Inflammatory macrophage treated with lipopolysaccharide for 1 hour (primary cell): Measurements from ENCODE around the gene CENPN.

Source experiments
- DNase-seq, 2 donors: peaks; one replicate each; pipeline ENCODE4 v3.0.0-alpha.2; 2020 to 2022

The CENPN gene

DNA sequence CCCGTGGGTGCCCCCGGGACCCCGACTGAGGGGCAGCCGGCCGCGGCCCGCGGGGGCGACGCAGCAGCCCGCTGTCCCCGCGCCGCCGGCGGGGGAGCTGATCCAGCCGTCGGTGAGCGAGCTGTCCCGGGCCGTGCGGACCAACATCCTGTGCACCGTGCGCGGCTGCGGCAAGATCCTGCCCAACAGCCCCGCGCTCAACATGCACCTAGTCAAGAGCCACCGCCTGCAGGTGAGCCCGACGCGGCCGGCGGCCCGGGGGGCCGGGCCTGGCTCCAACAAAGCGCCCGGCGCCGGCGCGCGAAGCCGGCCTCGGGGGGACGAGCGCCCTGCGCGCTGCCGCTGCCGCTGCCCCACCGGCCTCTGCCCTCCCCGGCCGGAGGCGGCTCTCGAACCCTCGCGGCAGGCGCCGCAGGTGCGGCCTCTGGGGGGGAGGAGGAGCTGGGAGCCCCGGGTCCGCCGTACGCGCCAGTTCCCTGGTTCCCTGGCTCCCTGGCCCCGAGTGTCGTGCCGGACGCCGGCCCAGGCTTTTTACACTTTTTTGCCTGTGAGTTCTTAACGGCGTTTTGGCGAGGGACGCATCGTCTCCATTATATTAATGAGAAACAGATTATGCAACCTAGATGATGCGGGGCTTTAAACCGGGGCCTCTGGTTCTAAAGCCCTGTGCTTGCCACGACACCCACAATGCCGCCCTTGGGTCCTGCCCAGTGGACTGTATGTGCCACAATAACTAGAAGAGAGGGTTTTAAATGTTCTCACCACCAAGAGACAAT is 29.1 kb downstream of the CENPN start:
- peak; percentile 8 to 26 for DNase-seq

DNA sequence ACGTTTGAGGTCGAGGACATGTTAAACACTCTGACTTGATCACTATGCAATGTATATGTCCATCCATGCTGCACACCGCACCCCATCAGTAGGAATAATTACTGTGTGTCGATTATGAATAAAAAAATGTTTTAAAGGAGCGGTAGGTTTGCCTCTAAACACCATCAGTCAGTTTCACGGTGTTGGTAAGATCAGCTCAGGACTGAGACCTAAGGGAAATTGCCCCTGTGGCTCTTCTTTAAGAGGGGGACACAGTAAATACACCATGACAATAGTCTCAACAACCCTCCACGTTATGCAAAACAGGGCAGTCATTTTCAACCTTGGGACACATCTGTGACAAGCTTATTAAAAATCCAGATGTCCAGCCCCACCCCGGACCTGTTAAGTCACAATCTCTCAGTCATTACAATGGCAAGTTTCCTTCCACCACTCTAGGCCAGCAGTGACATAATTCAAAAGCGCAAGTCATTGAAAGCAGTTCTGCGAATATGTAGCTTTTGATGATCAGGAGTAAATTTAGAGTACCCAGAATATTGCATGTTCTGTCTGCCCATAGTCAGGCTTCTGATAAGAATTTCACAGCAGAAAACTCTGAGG is 29.8 kb downstream of the CENPN start:
- peak; percentile 40 to 51 for DNase-seq

DNA sequence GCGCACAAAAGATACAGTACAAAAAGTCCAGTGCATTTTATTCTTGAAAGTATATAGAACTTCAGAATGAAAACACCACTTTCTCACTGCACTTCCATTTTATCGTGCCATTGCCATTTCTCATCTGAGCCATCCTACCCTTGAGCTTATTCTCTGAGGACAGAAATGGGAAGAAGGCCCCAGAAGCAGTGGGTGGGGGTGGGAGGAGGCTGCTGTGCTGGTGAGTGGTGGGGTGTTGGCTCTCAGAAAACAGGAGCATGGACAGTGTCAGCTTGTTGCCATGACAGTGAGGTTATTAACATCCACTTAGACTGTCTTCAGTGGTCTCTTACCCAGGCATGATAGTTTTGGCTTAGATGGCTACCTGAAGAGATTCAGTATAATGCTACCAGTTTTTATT is 33.1 kb downstream of the CENPN start:
- peak; percentile 17 to 32 for DNase-seq

DNA sequence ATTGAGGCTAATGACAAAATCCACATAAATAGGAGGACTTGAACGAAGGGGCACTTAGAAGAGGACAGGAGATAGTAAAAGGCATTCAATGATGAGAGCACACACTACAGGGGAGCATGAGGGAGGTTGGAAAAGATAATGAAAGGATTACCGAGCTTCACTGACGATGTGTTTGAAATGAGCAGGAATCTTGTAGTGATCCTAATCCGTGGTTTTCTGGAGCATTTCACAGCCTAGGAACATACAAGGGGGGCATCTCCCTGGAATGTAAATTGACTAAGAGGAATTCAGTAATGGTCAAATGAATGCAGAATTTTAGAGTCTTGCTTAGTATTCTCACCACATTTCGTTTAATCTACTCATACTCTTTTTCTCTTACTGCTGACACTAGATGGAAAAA is 33.8 kb downstream of the CENPN start:
- no peak for DNase-seq

DNA sequence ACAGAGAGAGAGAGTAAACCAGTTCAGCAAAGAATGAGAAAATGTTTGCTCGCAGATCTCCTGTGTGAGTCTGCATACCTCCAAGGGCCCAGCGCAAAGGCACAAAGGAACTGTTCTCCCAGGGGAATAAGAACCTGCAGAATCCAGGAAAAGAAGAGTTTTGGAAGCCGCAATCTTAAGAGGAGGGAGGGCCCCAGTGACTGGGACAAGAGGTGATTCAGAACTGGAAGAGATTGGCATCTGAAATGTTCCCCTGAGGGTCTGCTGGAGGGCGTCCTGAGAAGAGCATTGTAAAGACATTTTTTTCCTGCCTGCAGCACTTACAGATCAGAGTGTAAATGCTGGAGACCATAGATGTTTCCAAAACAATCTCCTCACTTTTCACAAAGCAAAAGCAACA is 34.7 kb downstream of the CENPN start:
- DNase-seq = no peak

DNA sequence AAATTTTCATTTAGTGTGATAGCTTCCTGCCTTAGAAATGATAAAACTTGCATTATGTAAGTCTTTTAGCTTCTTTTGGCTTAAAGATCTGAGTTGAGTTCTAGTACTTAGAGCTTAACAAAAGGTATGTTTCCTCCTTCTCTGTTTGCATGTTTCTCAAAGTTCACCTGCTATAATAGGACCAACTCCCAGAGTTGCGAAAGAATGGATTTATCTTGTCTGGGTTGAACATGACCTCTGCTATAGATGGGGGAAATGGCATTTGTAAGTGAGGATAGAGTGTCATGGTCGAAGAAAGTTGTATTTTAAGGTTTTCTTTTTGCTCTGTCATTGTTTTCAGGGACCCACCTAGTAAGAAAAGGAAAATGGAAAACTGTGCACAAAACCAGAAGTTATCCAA is 35.8 kb downstream of the CENPN start:
- DNase-seq = no peak

DNA sequence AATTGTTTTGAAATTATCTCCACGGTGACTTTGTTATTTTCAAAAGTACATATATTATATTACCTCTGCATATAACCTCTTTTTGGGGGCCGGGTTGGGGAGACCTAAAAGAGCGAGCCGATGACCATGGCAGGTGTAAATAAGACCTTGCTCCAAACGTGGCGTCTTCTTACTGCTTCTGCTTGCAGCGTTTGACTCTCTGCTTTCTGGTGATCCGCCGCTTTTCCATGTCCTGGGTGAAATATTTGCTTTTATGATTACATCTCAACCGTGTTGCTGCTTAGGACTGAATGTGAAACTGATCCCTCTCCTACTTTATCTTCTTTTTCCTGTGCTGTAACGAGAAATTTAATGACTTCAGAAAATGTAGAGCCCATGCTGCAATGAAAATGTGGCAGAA is 46.7 kb downstream of the CENPN start:
- no peak for DNase-seq

DNA sequence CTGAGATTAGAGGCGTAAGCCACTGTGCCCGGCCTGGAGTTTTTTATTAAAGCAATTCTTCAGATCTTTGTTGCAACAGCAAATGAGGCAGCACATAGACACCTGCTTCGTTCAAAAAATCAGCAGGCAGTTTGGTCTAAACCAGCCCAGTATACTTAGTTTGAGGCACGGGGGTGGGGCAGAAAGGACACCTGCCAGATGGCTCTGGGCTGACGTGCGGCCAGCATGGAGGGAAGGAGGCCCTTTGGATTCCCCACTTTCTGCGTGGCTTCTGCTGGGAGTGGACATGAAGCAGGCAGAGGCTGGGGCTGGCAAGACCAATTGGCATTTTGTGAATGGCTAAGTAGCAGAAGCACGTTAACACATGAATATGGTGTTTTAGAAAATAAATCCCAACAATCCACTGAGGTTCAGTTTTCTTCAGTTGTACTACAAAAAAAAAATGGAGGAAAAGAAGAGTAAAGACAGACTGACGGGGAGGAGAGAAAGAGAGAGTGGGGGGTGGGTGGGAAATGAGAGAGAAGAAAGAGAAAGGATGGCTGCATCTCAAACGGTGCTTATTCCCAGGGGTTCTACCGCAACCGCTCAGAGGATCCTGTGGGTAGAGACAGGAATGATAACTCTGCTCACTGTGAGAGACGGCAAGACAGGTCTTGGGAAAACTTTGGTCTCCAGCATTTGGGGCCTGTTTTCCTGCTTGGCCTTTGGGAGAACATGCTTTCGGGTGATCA is 53.7 kb downstream of the CENPN start:
- DNase-seq = no peak

DNA sequence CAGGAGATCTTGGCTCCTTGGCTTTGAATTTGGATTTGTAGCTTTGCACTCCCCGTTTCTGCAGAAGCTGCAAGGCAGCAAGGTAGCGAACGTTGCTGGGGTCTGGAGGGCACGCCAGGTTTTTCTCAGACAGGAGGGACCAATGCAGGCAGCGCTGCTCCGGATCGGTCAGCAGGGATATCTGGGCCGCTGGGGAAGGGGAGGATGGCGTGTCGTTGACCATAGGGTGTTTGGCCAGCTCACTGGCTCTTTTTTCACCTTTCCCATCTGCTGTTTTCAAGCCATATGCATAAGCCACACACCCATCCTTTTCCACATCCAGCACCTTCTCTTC is 54.3 kb downstream of the CENPN start:
- no peak for DNase-seq

DNA sequence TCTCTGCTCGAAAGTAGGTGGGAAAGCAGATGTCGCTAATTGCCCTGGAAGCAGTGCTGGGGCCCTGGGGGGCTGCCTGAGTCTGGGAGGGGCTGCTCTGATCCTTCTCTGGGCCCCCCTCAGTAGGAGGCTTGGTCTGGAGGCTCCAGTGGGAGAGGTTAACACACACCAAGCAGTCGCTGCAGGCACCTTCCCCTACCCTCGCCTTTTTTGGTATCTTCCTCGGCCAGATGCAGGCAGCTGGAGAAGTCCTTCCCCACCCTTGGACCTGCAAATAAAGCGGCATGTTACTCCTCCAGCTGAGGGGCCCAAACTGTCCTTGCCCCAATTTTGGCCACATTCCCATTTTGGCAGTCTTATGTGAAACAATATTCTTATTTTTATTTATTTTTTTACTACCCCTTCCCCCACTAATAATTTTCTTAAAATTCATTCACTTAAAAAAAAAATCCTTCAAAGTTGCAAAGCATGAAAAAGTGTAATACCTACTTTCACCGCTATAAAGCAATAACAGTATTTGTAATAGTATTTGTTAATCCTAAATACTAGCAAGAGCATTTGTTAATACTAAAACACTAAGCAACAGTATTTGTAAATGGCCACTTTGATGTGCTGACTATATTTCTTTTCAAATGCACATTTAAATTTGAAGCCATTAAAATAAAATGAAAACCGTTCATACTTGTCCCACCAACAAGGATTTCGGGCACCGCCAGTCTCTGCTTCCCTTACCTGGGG is 55.0 kb downstream of the CENPN start:
- DNase-seq = no peak

DNA sequence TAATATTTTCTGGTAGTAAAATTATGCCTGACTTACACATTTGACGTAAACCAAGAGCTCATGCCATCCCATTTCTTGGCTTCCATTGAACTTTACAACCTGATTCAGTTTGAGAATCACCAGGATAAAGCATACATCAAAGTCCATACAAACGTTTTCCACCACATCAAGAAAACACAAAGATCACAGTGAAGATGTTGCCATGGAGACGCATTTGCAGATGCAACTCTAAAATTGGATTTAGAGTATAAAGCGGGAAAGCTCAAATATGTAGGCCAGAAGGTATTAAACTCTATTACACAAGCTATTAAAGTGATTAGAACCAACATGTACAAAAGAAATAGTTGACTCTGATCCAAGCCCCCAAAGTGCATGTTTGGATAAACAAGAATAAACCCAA is 59.7 kb downstream of the CENPN start:
- DNase-seq = no peak

DNA sequence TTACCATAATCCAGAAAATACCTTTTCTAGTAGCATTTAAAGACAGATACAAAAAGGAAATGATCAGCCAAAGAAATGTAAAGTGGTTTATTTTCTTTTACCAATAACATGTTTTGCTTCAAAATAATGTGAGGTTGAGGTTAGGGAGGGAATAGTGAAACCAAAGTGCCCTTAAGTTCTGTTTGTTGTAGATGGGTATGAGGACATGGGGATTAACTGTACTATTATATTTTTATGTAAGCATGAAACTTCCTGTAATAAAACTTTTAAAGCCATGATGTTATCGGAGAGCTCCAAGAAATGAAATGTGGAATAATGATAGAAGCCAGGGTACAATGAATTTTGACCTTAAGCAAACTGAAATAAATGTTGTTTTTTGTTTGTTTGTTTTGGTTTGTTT is 60.2 kb downstream of the CENPN start:
- DNase-seq = no peak

DNA sequence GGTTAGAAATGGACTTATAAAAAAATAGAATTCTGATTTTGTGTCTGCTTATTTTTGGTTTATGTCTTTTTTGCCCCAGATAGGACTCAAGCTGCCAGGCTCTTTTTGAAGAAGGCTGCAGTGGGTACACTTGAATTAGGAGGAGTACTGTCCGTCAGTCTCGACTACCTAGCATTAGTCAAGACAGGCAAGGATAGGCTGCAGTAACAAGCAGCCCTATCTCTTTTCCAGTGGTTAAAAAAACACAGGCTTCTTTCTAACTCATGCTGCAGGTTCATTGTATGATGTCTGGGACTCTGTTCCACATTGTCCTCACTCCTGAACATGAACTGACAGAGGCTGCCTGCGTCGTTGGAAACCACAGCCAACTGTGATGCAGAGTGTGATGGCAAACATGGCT is 62.0 kb downstream of the CENPN start:
- DNase-seq = no peak

DNA sequence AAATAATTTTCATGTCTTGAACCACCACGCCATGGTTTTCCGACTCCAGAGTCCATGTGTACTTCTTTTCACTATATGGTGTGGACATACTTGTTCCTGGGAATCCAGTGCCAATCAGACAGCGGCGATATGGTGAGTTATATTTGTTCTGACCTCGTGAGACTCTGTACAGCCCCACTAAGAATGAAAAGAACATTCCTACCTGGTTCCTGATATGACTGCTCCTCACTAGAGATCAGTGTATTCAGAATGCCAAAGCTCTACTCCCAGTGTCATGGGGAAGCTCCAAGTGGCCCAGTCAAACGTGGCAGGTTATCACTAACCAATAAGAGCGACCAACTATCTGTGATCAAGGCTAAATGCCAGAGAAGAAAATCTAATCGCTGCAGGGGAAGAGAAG is 64.0 kb downstream of the CENPN start:
- no peak for DNase-seq

DNA sequence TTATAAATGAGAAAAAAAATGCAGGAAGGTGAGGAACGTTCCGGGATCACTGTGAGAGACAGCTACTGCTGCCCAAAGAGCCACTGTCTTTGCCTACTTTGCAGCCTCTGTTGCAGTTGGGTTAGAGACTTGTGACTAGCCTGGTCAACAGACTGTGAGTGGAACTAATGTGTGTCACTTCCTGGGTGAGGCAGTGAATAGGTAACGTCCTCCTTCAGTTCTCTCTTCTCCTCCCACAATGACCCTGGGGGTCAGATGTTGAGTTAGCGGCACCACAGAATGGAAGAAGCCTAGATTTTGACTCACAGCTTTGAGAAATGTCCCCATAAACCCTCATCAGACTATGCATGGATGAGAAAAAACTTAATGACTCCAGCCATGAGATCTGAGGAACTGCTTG is 64.8 kb downstream of the CENPN start:
- peak; percentile 28 to 65 for DNase-seq

DNA sequence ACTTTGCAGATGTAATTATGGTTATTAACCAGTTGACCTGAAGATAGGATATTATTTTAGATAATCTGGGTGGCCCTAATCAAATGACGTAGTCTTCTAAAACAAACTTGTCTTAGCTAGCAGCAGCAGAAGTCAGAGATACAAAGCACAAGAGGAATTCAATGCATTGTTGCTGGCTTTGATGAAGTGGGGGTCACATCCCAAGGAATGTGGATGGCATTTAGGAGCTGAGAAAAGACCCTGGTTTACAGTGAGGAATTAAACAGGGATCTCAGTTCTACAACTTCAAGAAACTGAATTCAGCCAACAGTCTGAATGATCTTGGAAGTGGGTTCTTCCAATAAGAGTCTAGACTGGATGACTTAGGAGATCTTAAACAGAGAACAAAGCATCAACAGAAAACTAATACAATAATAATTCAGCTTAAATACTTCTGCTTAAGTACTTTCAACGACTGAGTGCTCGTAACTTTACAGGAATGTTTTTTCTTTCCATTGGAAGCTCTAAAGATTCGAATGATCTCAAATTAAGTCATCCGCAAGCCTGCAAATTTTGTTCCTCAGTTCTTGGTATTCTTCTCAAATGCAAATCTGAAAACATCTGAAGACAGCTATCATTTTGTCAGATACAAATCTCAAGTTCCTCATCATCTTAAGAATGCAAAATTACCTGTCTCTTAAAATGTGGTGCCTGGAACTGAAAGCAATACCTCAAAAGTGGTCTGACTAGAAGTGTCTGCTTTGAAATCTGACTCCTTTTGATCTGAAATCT is 66.7 kb downstream of the CENPN start:
- no peak for DNase-seq

DNA sequence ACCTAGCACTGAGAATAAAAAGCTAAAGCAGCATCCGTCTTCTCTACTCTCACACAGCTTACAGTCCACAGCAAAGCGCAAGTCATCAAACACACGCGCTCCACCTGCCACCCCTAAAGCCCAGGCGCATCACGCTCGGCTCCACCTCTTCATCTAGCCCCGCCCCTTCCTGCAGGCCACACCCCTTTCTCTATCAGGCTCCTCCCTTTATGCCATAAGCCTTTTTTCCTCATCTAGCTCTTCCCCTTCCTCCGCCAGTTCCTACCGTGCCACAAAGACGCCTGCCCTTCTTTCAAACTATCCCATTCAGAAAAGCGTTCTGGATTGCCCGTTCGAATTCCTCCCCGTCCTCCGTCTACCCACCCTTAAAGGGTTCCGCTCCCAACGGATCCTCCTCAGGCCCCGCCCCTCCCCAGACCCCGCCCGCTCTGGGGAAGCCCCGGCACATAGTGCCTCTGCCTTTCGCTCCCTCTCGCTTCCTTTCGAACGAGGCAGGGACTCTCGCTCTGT is 69.6 kb downstream of the CENPN start:
- DNase-seq = peak; percentile 78 to 93

DNA sequence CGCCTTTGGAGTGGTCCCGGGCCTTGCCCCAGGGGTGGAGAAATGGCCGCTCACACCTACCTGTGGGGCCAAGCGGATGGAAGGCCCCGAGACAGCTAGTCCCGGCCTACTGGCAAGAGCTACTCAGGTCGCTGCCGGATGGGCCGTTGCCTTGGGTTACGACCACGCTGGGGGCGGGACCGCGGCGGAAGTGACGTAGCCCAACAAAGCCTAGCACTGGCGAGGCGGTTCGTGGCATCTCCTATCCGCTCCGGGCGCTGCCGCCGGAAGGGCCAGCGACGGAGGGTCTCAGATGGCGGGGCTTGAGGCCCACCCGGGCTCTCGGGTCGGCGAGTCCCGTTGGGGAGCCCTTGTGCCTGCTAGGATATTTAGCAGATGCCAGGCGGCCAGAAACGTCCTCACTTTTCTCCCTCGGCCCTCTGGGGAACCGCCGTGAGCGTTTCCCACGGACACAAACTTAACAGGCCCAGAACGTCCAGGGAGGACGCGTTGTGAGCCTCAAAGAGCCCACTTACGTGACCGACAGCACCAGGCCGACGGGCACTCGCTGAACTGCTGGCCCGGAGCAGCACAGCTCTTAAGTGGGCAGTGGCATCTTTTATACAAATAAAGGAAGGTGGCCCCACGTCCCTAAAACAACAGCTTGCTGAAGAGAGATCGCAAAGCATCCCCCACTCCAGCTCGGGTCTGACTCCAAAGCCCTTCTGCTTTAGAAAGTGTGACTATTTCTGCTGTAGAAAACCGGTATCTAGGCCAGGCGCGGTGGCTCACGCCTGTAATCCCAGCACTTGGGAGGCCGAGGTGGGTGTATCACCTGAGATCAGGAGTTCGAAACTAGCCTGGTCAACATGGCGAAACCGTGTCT is 70.3 kb downstream of the CENPN start, which contains the start of gene C16orf46:
TSS of gene C16orf46 (minus strand) at position 163 of the 865 bp plus-strand sequence. CDS start 13,283 bp downstream, outside the sequence.
- DNase-seq = peak; percentile 92 to 98

DNA sequence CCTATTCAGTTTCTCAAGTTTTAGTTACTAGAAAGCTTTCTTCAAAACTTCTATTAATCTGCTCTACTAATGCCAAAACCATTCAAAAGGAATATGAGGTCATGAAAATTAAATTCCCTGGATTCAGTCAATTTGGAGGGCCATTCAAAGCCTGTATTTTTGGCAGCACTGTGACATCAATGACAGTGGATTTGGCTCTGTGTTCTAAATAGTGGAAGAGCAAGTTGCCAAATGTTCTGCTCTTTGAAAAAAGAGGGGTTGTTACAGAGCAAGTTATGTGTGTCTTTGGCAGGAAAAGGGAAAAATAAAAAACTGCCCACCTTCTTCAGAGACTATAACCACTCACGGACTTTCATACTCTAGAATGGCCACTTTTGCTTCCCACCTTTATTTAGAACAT is 73.2 kb downstream of the CENPN start:
- no peak for DNase-seq

DNA sequence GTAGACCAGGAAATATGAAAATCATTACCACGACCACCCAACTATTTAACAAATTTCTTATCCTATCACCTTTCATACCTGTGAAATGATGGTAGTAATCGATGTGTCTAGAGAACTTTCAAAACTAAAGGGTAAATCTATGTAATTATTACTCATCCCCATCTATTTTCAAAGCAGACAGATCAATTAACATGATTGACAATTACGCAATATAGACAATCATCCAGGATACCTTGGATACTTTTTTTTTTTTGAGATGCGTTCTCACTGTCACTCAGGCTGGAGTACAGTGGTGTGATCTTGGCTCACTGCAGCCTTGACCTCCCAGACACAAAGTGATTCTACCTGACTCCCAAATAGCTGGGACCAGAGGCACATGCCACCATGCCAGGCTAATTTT is 74.0 kb downstream of the CENPN start:
- DNase-seq = no peak
